ENCODE measurements around the gene DYRK3. TPM values are rescaled to one million over a fixed set of nuclear protein-coding genes. Genes with fewer than 3 reads are reported as not detected.

Gene DYRK3
- total and polyA plus RNA-seq, 2 of the 8 experiments (the other 6 are each of a cell fraction or from before 2014, with no cell fraction given), result 2.1 to 8.5 TPM

DNA sequence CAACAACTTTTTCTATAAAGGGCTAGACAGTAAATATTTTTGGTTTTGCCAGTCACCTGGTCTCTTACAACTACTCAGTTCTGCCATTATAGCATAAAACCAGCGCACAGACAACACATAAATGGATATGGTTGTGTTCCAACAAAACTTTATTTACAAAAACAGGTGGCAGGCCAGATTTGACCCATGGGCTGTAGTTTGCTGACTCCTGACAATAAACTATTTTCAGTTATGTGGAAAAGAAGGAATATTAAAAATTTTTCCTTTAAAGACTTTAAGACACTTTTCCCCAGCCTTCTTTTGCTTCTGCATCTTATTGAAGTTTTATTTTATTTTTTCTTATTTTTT, 39.0 kb upstream of the DYRK3 start:
- Histone ChIP-seq H3K79me1 (ENCODE audit: low read depth, low read length) (no peaks in the 10 kb centered on the region), H3K36me3 (ENCODE audit: control insufficient read depth in 2 of 4, insufficient read depth in 4 of 4, low read length in 3 of 4) (peaks cover 6 to 42% (median 21%) of the 10 kb centered on the region in 4 experiments), H2BK15ac (ENCODE audit: low read length) (no peak overlapping the region), H4K8ac (ENCODE audit: extremely low read depth, insufficient read depth, low read length) (no peak overlapping the region), H2BK120ac (replicated peaks; ENCODE audit: low read depth, low read length) (no peak overlapping the region), H2BK12ac (ENCODE audit: low read depth, low read length) (no peak overlapping the region), H4K20me1 (replicated peaks in 1 of 2; ENCODE audit: control insufficient read depth in 1 of 2, insufficient read depth in 2 of 2, low read length in 2 of 2) (no peaks in the 10 kb centered on the region), H3K4me2 (ENCODE audit: insufficient read depth in 1 of 2, low read depth in 2 of 2, low read length in 2 of 2) (no peak overlapping the region), H4K5ac (ENCODE audit: insufficient read length, low read depth, low read length) (no peak overlapping the region), H3K4me1 (replicated peaks in 1 of 4; ENCODE audit: control insufficient read depth in 3 of 4, insufficient read depth in 4 of 4, low read length in 3 of 4) (no peaks in the 10 kb centered on the region), H3K18ac (ENCODE audit: extremely low read depth, low read length) (no peak overlapping the region), H3K9me3 (ENCODE audit: insufficient read depth in 2 of 2, low read depth in 1 of 2, low read length in 1 of 2) (no peaks in the 10 kb centered on the region), H3K23ac (ENCODE audit: insufficient read length) (no peak overlapping the region), H3K9ac (replicated peaks in 1 of 4; ENCODE audit: extremely low read depth in 1 of 4, low read depth in 3 of 4, low read length in 3 of 4) (no peak overlapping the region), H3K14ac (ENCODE audit: insufficient read length) (no peak overlapping the region), H2BK20ac (ENCODE audit: low read length) (no peak overlapping the region), H3K27me3 (replicated peaks in 1 of 4; ENCODE audit: control insufficient read depth in 3 of 4, extremely low read depth in 1 of 4, insufficient read depth in 3 of 4, low read length in 3 of 4) (no peaks in the 10 kb centered on the region), H3K27ac (ENCODE audit: low read depth, low read length) (no peak overlapping the region), H3K4me3 (ENCODE audit: extremely low read depth in 1 of 4, insufficient read depth in 2 of 4, low read depth in 3 of 4, low read length in 4 of 4) (no peak overlapping the region), H4K91ac (replicated peaks; ENCODE audit: insufficient read length, low read length) (no peak overlapping the region), H2AK5ac (ENCODE audit: low read depth, low read length) (no peak overlapping the region), H2AFZ (ENCODE audit: low read length) (no peak overlapping the region), H3K56ac (replicated peaks; ENCODE audit: insufficient read length, low read depth, low read length) (no peak overlapping the region), H3K79me2 (ENCODE audit: control insufficient read depth in 1 of 2, insufficient read depth in 2 of 2, low read length in 2 of 2) (no peaks in the 10 kb centered on the region), H2BK5ac (ENCODE audit: low read depth, low read length) (no peak overlapping the region), H3K23me2 (ENCODE audit: low read depth, low read length) (no peaks in the 10 kb centered on the region), H3K4ac (replicated peaks; ENCODE audit: insufficient read length, low read depth, low read length) (no peak overlapping the region)
- CTCF ChIA-PET (ENCODE audit: partially characterized antibody), result interaction anchor here (1.3 to 2.9 kb wide), 3 partner anchors 12 to 107 kb away, joined by 3 to 10 read pairs (median 3); no protein-coding TSS in a partner anchor
- POLR2A ChIA-PET (ENCODE audit: partially characterized antibody), result interaction anchor here (0.6 kb wide), 1 partner anchor 31 kb away, joined by 3 read pairs; no protein-coding TSS in a partner anchor
- DNase-seq (ENCODE audit: low read depth in 1 of 2, low spot score in 2 of 2) (no peak), FAIRE-seq (no peak)
- 83% methylated on average over 1 of the region's 1 CpG; no CpG with 5 or more reads in 1 of the 2 experiments for WGBS, 2 experiments (ENCODE audit: extremely low coverage in 1 of 2, insufficient coverage in 1 of 2, insufficient read length in 1 of 2, insufficient replicate concordance in 2 of 2, low coverage in 1 of 2, low lambda C conversion rate in 2 of 2, missing lambda C conversion rate in 1 of 2)
- TF ChIP-seq POLR2AphosphoS5 (IDR thresholded peaks at IDR 0.05; ENCODE audit: low read depth, low read length), result no peak
- TF ChIP-seq PHF8 (conservative IDR thresholded peaks at IDR 0.05; ENCODE audit: low read depth, low read length), result no peak
- TF ChIP-seq JUND (IDR thresholded peaks at IDR 0.05; ENCODE audit: low read length), result no peak
- no peak for TF ChIP-seq SAP30 (IDR thresholded peaks at IDR 0.05; ENCODE audit: insufficient read depth, insufficient replicate concordance, low read length)
- TF ChIP-seq SIN3A (conservative IDR thresholded peaks at IDR 0.05 in 1 of 2, IDR thresholded peaks at IDR 0.05 in 1 of 2; ENCODE audit: low read depth in 1 of 2, low read length in 2 of 2), result no peak
- TF ChIP-seq NRF1 (IDR thresholded peaks at IDR 0.05; ENCODE audit: low read depth, low read length), result no peak
- TF ChIP-seq FOSL1 (IDR thresholded peaks at IDR 0.05; ENCODE audit: insufficient read depth, low read depth, low read length), result no peak

Data from H1 (cell line).